Esophagus (tissue), 2 donors: Measurements from ENCODE around the gene TOGARAM2. TPM values are rescaled to one million over a fixed set of nuclear protein-coding genes. Genes with fewer than 3 reads are reported as not detected.

Source experiments
- H3K27ac ChIP-seq, 2 donors: one replicate each; pipeline ENCODE4 v1.5.1; 2013; ENCODE audit warnings: low read depth in 2 of 2, mild to moderate bottlenecking in 2 of 2, inconsistent platforms in 1 of 2, low read length in 1 of 2, moderate library complexity in 1 of 2
- H3K27me3 ChIP-seq, 2 donors: one replicate each; pipeline ENCODE4 v1.6.1; 2013; ENCODE audit warnings: low read length in 2 of 2, control low read depth in 1 of 2, mild to moderate bottlenecking in 1 of 2; ENCODE audit not compliant: insufficient read depth in 2 of 2, control insufficient read depth in 1 of 2
- H3K36me3 ChIP-seq, 2 donors: one replicate each; pipeline ENCODE4 v1.6.1; 2013; ENCODE audit warnings: low read length in 1 of 2; ENCODE audit not compliant: control insufficient read depth in 2 of 2, insufficient read depth in 2 of 2
- H3K4me1 ChIP-seq, 2 donors: one replicate each; pipeline ENCODE4 v1.6.1; 2013; ENCODE audit warnings: low read length in 1 of 2; ENCODE audit not compliant: control insufficient read depth in 2 of 2, insufficient read depth in 2 of 2
- H3K4me3 ChIP-seq, 2 donors: one replicate each; pipeline ENCODE4 v1.5.1; 2013; ENCODE audit warnings: low read length in 2 of 2, mild to moderate bottlenecking in 2 of 2, low read depth in 1 of 2, moderate library complexity in 1 of 2
- H3K9me3 ChIP-seq, 2 donors: one replicate each; pipeline ENCODE4 v1.6.1; 2013; ENCODE audit warnings: mild to moderate bottlenecking in 2 of 2, low read depth in 1 of 2, low read length in 1 of 2, moderate library complexity in 1 of 2; ENCODE audit not compliant: control insufficient read depth in 2 of 2, insufficient read depth in 1 of 2
- WGBS, 2 donors: extraction: QIAGEN DNeasy Blood & Tissue Kit; methylation state at CpG; one replicate each; pipeline ENCODE4 v1.1.7; 2013; 5-methylcytosine and 5-hydroxymethylcytosine counted together
- polyA plus RNA-seq, 2 donors: library from polyadenylated mRNA; stranded (reverse); fragments of 200-250 nt; gene quantifications; one replicate each; pipeline ENCODE4 v1.2.3, GENCODE V29; 2013
- donor health status: healthy with polysubstance abuse.
- donor health status: Bipolar disorder and iron deficiency.

Gene TOGARAM2
- polyA plus RNA-seq, 2 donors = 0.42 to 1.8 TPM

GRCh38 chr2:28952836-28953211 lies 28.3 kb upstream of the TOGARAM2 start:
- Histone ChIP-seq H3K4me3 (no peak overlapping the region), H3K27me3 (no peaks in the 10 kb centered on the region), H3K36me3 (no peaks in the 10 kb centered on the region), H3K4me1 (peaks cover 0 to 4% of the 10 kb centered on the region in 2 donors), H3K9me3 (no peaks in the 10 kb centered on the region), H3K27ac (peak overlapping the region in 1 of 2 donors; percentile 66)
- WGBS, 2 donors = 42 to 45% methylated on average over 6 of the region's 6 CpGs

- Histone ChIP-seq H3K4me3 (no peak overlapping the region), H3K9me3 (no peaks in the 10 kb centered on the region), H3K27ac (no peak overlapping the region), H3K27me3 (no peaks in the 10 kb centered on the region), H3K4me1 (peaks cover 0 to 4% of the 10 kb centered on the region in 2 donors), H3K36me3 (no peaks in the 10 kb centered on the region)
- 48 to 53% methylated on average over 5 of the region's 5 CpGs for WGBS, 2 donors
Observed at GRCh38 chr2:28955467-28955866, 25.6 kb upstream of the TOGARAM2 start.

- Histone ChIP-seq H3K4me3 (no peak overlapping the region), H3K4me1 (peaks cover 0 to 4% of the 10 kb centered on the region in 2 donors), H3K36me3 (no peaks in the 10 kb centered on the region), H3K9me3 (no peaks in the 10 kb centered on the region), H3K27me3 (no peaks in the 10 kb centered on the region), H3K27ac (no peak overlapping the region)
- 14 to 31% methylated on average over 11 of the region's 11 CpGs for WGBS, 2 donors
Observed at GRCh38 chr2:28956415-28956826, 24.7 kb upstream of the TOGARAM2 start.

DNA sequence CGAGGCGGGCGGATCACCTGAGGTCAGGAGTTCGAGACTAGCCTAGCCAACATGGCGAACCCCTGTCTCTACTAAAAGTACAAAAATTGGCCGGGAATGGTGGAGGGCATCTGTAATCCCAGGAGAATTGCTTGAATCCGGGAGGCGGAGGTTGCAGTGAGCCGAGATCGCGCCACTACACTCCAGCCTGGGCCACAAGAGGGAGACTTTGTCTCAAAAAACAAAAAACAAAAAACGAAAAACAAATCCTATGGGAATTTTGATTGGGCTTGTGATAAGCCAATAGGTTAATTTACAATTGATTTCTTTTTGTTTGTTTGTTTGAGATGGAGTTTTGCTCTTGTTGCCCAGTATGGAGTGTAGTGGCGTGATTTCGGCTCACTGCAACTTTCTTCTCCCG lies 24.2 kb upstream of the TOGARAM2 start:
- 46 to 77% methylated on average over 15 of the region's 15 CpGs for WGBS, 2 donors
- Histone ChIP-seq H3K27ac (no peak overlapping the region), H3K4me3 (no peak overlapping the region), H3K9me3 (no peaks in the 10 kb centered on the region), H3K4me1 (peaks cover 0 to 4% of the 10 kb centered on the region in 2 donors), H3K36me3 (no peaks in the 10 kb centered on the region), H3K27me3 (no peaks in the 10 kb centered on the region)

DNA sequence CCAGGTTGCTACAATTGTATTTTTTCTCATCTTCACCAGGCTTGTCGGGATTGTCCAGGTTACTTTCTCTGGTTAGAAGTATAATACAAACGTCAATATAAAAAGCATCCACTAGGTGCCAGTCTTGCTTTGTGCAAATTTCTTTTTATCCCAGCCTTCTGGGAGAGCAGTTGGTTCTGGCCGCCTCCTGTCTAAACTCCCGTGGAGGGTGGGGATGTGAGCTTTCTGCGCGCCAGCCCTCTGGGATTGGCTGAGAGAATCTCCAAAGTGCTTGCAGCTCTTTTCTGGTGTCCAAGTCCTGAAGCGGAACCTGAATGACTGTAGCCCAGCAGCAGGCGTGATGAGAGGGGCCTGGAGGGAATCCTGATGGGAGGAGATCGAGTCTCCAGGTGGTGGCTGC lies 22.4 kb upstream of the TOGARAM2 start:
- Histone ChIP-seq H3K27ac (no peak overlapping the region), H3K4me1 (no peaks in the 10 kb centered on the region), H3K27me3 (no peaks in the 10 kb centered on the region), H3K9me3 (no peaks in the 10 kb centered on the region), H3K4me3 (no peak overlapping the region), H3K36me3 (no peaks in the 10 kb centered on the region)
- 16 to 21% methylated on average over 9 of the region's 9 CpGs for WGBS, 2 donors

DNA sequence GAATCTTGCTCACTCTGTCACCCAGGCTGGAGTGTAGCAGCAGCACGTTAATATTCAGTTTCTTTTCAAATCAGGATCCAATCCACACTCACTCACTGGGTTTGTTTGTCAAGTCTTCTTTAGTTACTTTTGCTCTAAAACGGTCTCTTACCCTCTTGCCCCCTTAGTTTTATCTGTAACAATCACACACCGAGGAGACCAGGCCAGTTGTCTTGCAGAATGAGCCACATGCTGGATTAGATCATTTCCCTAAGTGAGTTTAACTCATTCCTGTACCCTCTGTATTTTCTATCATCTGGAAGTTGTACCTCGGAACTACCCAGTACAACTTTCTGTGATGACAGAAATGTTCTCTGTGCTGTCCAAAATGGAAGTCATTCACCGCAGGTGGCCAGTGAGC lies 20.7 kb upstream of the TOGARAM2 start:
- no peaks in the 10 kb centered on the region for H3K36me3 ChIP-seq
- H3K27ac ChIP-seq = no peak overlapping the region
- no peaks in the 10 kb centered on the region for H3K9me3 ChIP-seq
- no peak overlapping the region for H3K4me3 ChIP-seq
- no peaks in the 10 kb centered on the region for H3K27me3 ChIP-seq
- no peaks in the 10 kb centered on the region for H3K4me1 ChIP-seq
- WGBS, 2 donors = 58 to 60% methylated on average over 5 of the region's 5 CpGs

- WGBS, 2 donors = 94 to 100% methylated on average over 1 of the region's 1 CpG
- no peaks in the 10 kb centered on the region for H3K36me3 ChIP-seq
Observed at GRCh38 chr2:28962505-28962904, 18.6 kb upstream of the TOGARAM2 start.

GRCh38 chr2:28970464-28971160 lies 10.5 kb upstream of the TOGARAM2 start:
- Histone ChIP-seq H3K36me3 (no peaks in the 10 kb centered on the region), H3K27ac (no peak overlapping the region), H3K4me1 (no peaks in the 10 kb centered on the region), H3K9me3 (no peaks in the 10 kb centered on the region), H3K27me3 (no peaks in the 10 kb centered on the region), H3K4me3 (no peak overlapping the region)
- 79% methylated on average over 6 of the region's 6 CpGs for WGBS, 2 donors

More at GRCh38 chr2:28962505-28962904, 18.6 kb upstream of the TOGARAM2 start:
- H3K9me3 ChIP-seq = no peaks in the 10 kb centered on the region
- no peak overlapping the region for H3K27ac ChIP-seq
- H3K27me3 ChIP-seq = no peaks in the 10 kb centered on the region
- H3K4me1 ChIP-seq = no peaks in the 10 kb centered on the region
- H3K4me3 ChIP-seq = no peak overlapping the region

GRCh38 chr2:28972778-28973335 lies 8.2 kb upstream of the TOGARAM2 start:
- Histone ChIP-seq H3K4me1 (no peaks in the 10 kb centered on the region), H3K36me3 (no peaks in the 10 kb centered on the region), H3K27me3 (no peaks in the 10 kb centered on the region), H3K27ac (no peak overlapping the region), H3K4me3 (no peak overlapping the region), H3K9me3 (no peaks in the 10 kb centered on the region)
- 63 to 75% methylated on average over 6 of the region's 6 CpGs for WGBS, 2 donors

DNA sequence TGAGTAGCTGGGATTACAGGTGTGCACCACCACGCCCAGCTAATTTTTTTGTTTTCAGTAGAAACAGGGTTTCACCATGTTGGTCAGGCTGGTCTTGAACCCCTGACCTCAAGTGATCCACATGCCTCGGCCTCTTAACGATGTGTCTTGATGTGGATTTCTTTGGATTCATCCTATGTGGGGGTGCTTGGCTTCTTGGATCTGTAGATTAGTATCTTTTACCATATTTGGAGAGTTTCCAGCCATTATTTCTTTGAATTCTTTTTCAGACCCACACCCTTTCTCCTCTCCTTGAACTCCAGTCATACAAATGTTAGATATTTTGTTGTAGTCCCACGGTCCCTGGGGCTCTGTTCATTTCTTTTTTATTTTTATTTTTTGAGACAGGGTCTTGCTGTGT lies 6.8 kb upstream of the TOGARAM2 start:
- Histone ChIP-seq H3K36me3 (no peaks in the 10 kb centered on the region), H3K4me1 (no peaks in the 10 kb centered on the region), H3K27me3 (no peaks in the 10 kb centered on the region), H3K27ac (no peak overlapping the region), H3K9me3 (no peaks in the 10 kb centered on the region), H3K4me3 (no peak overlapping the region)
- WGBS, 2 donors = 88 to 95% methylated on average over 4 of the region's 4 CpGs
